ENCODE data around the gene IER5L.
"Not testable (repeated sequence)": the region's sequence is repeated elsewhere in the genome, so short reads cannot be mapped to it uniquely, and the experiment has no call there.

The IER5L gene

GRCh38 chr9:129165198-129165597 lies 12.9 kb downstream of the IER5L start:
- TF ChIP-seq POLR2AphosphoS5 (IDR thresholded peaks at IDR 0.05; ENCODE audit: low read depth) (no peak), GABPA (IDR thresholded peaks at IDR 0.05; ENCODE audit: low read depth) (no peak), CTCF (IDR thresholded peaks at IDR 0.05; ENCODE audit: insufficient read depth, low read length) (no peak), SPI1 (IDR thresholded peaks at IDR 0.05; ENCODE audit: borderline replicate concordance, low read depth) (no peak)
- TF ChIP-seq, protein P1, sequence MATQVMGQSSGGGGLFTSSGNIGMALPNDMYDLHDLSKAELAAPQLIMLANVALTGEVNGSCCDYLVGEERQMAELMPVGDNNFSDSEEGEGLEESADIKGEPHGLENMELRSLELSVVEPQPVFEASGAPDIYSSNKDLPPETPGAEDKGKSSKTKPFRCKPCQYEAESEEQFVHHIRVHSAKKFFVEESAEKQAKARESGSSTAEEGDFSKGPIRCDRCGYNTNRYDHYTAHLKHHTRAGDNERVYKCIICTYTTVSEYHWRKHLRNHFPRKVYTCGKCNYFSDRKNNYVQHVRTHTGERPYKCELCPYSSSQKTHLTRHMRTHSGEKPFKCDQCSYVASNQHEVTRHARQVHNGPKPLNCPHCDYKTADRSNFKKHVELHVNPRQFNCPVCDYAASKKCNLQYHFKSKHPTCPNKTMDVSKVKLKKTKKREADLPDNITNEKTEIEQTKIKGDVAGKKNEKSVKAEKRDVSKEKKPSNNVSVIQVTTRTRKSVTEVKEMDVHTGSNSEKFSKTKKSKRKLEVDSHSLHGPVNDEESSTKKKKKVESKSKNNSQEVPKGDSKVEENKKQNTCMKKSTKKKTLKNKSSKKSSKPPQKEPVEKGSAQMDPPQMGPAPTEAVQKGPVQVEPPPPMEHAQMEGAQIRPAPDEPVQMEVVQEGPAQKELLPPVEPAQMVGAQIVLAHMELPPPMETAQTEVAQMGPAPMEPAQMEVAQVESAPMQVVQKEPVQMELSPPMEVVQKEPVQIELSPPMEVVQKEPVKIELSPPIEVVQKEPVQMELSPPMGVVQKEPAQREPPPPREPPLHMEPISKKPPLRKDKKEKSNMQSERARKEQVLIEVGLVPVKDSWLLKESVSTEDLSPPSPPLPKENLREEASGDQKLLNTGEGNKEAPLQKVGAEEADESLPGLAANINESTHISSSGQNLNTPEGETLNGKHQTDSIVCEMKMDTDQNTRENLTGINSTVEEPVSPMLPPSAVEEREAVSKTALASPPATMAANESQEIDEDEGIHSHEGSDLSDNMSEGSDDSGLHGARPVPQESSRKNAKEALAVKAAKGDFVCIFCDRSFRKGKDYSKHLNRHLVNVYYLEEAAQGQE (IDR thresholded peaks at IDR 0.05; ENCODE audit: insufficient replicate concordance, low read depth): no peak
- DNase-seq (ENCODE audit: low read depth in 1 of 2, low spot score in 1 of 2): no peak
- Histone ChIP-seq H3K27me3 (ENCODE audit: insufficient read depth, poor library complexity, severe bottlenecking) (no peaks in the 10 kb centered on the region), H3K27ac (replicated peaks) (no peak overlapping the region), H3K4me3 (replicated peaks; ENCODE audit: insufficient read depth, low read length) (no peak overlapping the region)

DNA sequence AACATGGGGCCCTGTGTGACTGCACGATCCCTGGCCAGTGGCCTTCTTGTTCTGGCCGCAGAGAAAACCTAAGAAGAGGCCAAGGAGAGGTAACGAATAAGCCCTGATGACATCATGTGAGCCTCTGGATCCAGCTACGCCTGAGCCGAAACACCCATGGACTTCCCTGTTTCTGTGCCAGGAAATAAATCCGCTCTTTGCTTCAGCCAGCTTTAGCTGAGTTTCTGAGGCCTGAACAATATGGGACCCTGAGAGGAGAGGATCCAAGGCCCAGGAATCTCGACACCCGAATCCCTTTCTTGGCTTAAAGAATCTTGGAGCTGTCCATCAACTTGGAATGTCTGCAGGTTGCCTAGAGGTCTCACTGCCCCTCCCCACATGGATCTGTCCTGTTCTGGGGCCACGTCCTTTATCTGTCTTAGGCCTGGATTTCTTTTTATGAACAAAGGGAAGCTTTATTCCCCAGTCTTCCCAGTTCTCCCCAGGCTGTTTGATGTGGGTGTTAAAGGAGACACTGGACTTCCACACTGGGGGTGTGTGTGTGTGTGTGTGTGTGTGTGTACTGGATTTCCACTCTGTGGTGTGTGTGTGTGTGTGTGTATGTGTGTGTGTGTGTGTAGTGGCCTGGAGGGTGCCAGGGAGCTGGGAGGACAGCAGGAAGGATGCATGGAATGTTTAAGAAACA lies 13.7 kb downstream of the IER5L start:
- no peak overlapping the region for H3K27ac ChIP-seq (replicated peaks)
- no peak for DNase-seq (ENCODE audit: low read depth in 1 of 2, low spot score in 1 of 2)
- TF ChIP-seq, protein P1 (IDR thresholded peaks at IDR 0.05; ENCODE audit: insufficient replicate concordance, low read depth): no peak
- TF ChIP-seq SPI1 (IDR thresholded peaks at IDR 0.05; ENCODE audit: borderline replicate concordance, low read depth) (no peak), POLR2AphosphoS5 (IDR thresholded peaks at IDR 0.05; ENCODE audit: low read depth) (no peak), CTCF (IDR thresholded peaks at IDR 0.05; ENCODE audit: insufficient read depth, low read length) (no peak), GABPA (IDR thresholded peaks at IDR 0.05; ENCODE audit: low read depth) (no peak)
- H3K27me3 ChIP-seq (ENCODE audit: insufficient read depth, poor library complexity, severe bottlenecking): no peaks in the 10 kb centered on the region
- no peak overlapping the region for H3K4me3 ChIP-seq (replicated peaks; ENCODE audit: insufficient read depth, low read length)

DNA sequence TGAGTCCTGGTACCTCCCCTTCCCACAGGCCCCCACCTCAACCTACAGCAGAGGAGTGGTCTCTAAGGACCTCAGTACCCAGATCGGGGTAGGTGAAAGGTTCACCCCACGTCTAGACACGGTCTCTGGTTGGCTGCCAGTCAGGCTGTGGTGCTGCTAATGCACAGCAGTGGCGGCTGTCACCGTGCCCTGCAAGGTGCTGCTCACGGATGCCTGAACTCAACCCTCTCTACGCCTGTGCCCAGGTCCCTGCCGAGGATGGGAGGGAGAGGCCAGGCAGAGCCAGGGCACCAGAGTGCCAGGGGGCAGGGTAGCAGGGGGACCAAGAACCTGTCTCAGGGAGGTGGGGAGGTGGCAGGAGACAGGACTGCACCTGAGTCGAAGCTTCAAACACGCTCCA lies 14.3 kb downstream of the IER5L start:
- DNase-seq (ENCODE audit: low read depth in 1 of 2, low spot score in 1 of 2): no peak
- Histone ChIP-seq H3K27ac (replicated peaks) (no peak overlapping the region), H3K4me3 (replicated peaks; ENCODE audit: insufficient read depth, low read length) (no peak overlapping the region), H3K27me3 (ENCODE audit: insufficient read depth, poor library complexity, severe bottlenecking) (no peaks in the 10 kb centered on the region)
- TF ChIP-seq, protein P1 (IDR thresholded peaks at IDR 0.05; ENCODE audit: insufficient replicate concordance, low read depth): no peak
- TF ChIP-seq GABPA (IDR thresholded peaks at IDR 0.05; ENCODE audit: low read depth) (no peak), SPI1 (IDR thresholded peaks at IDR 0.05; ENCODE audit: borderline replicate concordance, low read depth) (no peak), CTCF (IDR thresholded peaks at IDR 0.05; ENCODE audit: insufficient read depth, low read length) (no peak), POLR2AphosphoS5 (IDR thresholded peaks at IDR 0.05; ENCODE audit: low read depth) (no peak)

GRCh38 chr9:129163198-129163670 lies 14.8 kb downstream of the IER5L start:
- not testable (repeated sequence) for DNase-seq (ENCODE audit: low read depth in 1 of 2, low spot score in 1 of 2); H3K27me3 ChIP-seq (ENCODE audit: insufficient read depth, poor library complexity, severe bottlenecking); H3K4me3 ChIP-seq (replicated peaks; ENCODE audit: insufficient read depth, low read length); H3K27ac ChIP-seq (replicated peaks)

Data from HL-60 (cell line).